ENCODE data around the gene DCT. TPM values are rescaled to one million over a fixed set of nuclear protein-coding genes. Genes with fewer than 3 reads are reported as not detected.

Gene DCT
- total RNA-seq, 1 donor from 2014 or later = not detected

DNA sequence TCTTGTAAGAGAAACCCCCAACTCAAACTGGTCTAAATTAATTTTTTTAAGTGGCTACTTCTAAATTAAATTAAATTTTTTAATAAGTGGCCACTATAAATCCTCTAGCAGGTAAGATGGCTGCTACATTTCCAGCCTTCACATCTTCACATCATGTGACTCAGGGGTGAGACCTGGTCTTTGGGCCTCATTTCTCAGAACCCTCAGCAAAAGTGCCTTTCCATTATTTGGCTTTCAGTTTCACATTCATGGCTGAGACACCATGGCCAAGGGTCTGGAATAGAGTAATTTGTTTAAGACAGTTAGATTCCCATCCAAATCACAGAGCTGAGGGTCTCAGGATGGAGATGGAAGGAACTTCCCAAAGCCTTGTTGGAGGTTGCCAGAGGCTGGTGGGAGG is 47.5 kb downstream of the DCT start:
- no peaks in the 10 kb centered on the region for H3K9me3 ChIP-seq (ENCODE audit: low read depth)
- peaks cover 11% of the 10 kb centered on the region for H3K4me1 ChIP-seq
- no peak for DNase-seq (ENCODE audit: low spot score)
- no peaks in the 10 kb centered on the region for H3K9me3 Mint-ChIP-seq
- no peak for TF ChIP-seq EZH2phosphoT487 (IDR thresholded peaks at IDR 0.05)
- no peaks in the 10 kb centered on the region for H3K36me3 ChIP-seq
- no peaks in the 10 kb centered on the region for H3K27me3 ChIP-seq
- H4K20me1 ChIP-seq (ENCODE audit: low read depth) = no peaks in the 10 kb centered on the region
- no peak overlapping the region for H3K9ac ChIP-seq
- H3K27me3 Mint-ChIP-seq (ENCODE audit: insufficient read depth, low read depth) = peaks cover 2% of the 10 kb centered on the region
- no peak overlapping the region for H2AFZ ChIP-seq (replicated peaks)
- peaks cover 16% of the 10 kb centered on the region for H3K4me1 Mint-ChIP-seq
- H3K4me3 Mint-ChIP-seq = no peak overlapping the region
- no peak overlapping the region for H3K27ac Mint-ChIP-seq
- H3K27ac ChIP-seq = no peak overlapping the region
- H3K4me2 ChIP-seq = no peak overlapping the region
- H3F3A ChIP-seq (ENCODE audit: low read depth) = no peaks in the 10 kb centered on the region
- H3K36me3 Mint-ChIP-seq = no peaks in the 10 kb centered on the region
- no peaks in the 10 kb centered on the region for H3K79me2 ChIP-seq (ENCODE audit: low read depth)
- no peak overlapping the region for H3K4me3 ChIP-seq

DNA sequence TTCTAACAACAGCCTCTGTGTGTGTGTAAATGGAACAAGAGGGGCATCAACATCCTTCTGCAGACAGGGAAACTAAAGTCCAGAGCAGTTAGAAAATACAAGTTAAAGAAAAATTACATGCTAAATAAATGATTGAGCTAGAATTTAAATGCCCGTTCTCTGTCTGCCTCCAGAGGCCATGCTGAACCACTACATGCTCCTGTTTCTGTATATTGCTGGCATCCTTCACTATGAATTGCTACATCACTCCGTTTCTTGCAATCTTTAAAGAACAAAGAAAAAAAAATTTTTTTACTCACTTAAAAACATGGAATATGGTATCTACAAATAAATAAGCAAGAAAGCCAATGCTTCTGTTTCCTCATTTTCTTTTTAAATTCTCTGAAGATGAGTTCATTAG is 47.9 kb downstream of the DCT start:
- TF ChIP-seq EZH2phosphoT487 (IDR thresholded peaks at IDR 0.05) = no peak
- TF ChIP-seq EZH2 (IDR thresholded peaks at IDR 0.05) = no peak
- TF ChIP-seq CTCF (IDR thresholded peaks at IDR 0.05) = no peak

GRCh38 chr13:94427313-94427953 is 52.0 kb downstream of the DCT start:
- Histone ChIP-seq H3K9me3 (ENCODE audit: low read depth) (no peaks in the 10 kb centered on the region), H4K20me1 (ENCODE audit: low read depth) (no peaks in the 10 kb centered on the region), H3K4me2 (no peak overlapping the region), H3K79me2 (ENCODE audit: low read depth) (no peaks in the 10 kb centered on the region), H3K27ac (no peak overlapping the region), H3K4me1 (peaks cover 8% of the 10 kb centered on the region), H3F3A (ENCODE audit: low read depth) (no peaks in the 10 kb centered on the region), H3K9ac (no peak overlapping the region), H2AFZ (replicated peaks) (no peak overlapping the region), H3K27me3 (no peaks in the 10 kb centered on the region), H3K36me3 (no peaks in the 10 kb centered on the region), H3K4me3 (no peak overlapping the region)
- TF ChIP-seq CTCF (IDR thresholded peaks at IDR 0.05) (no peak), EZH2phosphoT487 (IDR thresholded peaks at IDR 0.05) (no peak), EZH2 (IDR thresholded peaks at IDR 0.05) (no peak)
- DNase-seq (ENCODE audit: low spot score) = no peak
- Mint-ChIP-seq H3K4me3 (no peak overlapping the region), H3K27me3 (ENCODE audit: insufficient read depth, low read depth) (peaks cover 2% of the 10 kb centered on the region), H3K36me3 (no peaks in the 10 kb centered on the region), H3K9me3 (no peaks in the 10 kb centered on the region), H3K4me1 (peaks cover 3% of the 10 kb centered on the region), H3K27ac (no peak overlapping the region)

More for the DNA sequence above, 47.9 kb downstream of the DCT start:
- Mint-ChIP-seq H3K4me3 (no peak overlapping the region), H3K9me3 (no peaks in the 10 kb centered on the region), H3K36me3 (no peaks in the 10 kb centered on the region), H3K4me1 (peaks cover 16% of the 10 kb centered on the region), H3K27me3 (ENCODE audit: insufficient read depth, low read depth) (peaks cover 2% of the 10 kb centered on the region), H3K27ac (no peak overlapping the region)
- Histone ChIP-seq H3K27ac (no peak overlapping the region), H3F3A (ENCODE audit: low read depth) (no peaks in the 10 kb centered on the region), H3K36me3 (no peaks in the 10 kb centered on the region), H4K20me1 (ENCODE audit: low read depth) (no peaks in the 10 kb centered on the region), H2AFZ (replicated peaks) (no peak overlapping the region), H3K27me3 (no peaks in the 10 kb centered on the region), H3K4me1 (peaks cover 11% of the 10 kb centered on the region), H3K79me2 (ENCODE audit: low read depth) (no peaks in the 10 kb centered on the region), H3K9ac (no peak overlapping the region), H3K4me2 (no peak overlapping the region), H3K4me3 (no peak overlapping the region), H3K9me3 (ENCODE audit: low read depth) (no peaks in the 10 kb centered on the region)
- no peak for DNase-seq (ENCODE audit: low spot score)

GRCh38 chr13:94419925-94420305 is 59.6 kb downstream of the DCT start:
- H3K4me1 Mint-ChIP-seq = peaks cover 8% of the 10 kb centered on the region
- no peak for DNase-seq (ENCODE audit: low spot score)
- H3K27me3 ChIP-seq = no peaks in the 10 kb centered on the region
- no peaks in the 10 kb centered on the region for H3K36me3 ChIP-seq
- H3K4me1 ChIP-seq = peaks cover 15% of the 10 kb centered on the region
- no peak overlapping the region for H3K9ac ChIP-seq
- peaks cover 15% of the 10 kb centered on the region for H3F3A ChIP-seq (ENCODE audit: low read depth)
- TF ChIP-seq CTCF (IDR thresholded peaks at IDR 0.05) = no peak
- TF ChIP-seq EZH2 (IDR thresholded peaks at IDR 0.05) = no peak
- no peak for TF ChIP-seq EZH2phosphoT487 (IDR thresholded peaks at IDR 0.05)
- no peak overlapping the region for H3K4me3 Mint-ChIP-seq
- no peak overlapping the region for H3K27ac ChIP-seq
- H3K27me3 Mint-ChIP-seq (ENCODE audit: insufficient read depth, low read depth) = no peaks in the 10 kb centered on the region
- no peaks in the 10 kb centered on the region for H3K79me2 ChIP-seq (ENCODE audit: low read depth)
- H4K20me1 ChIP-seq (ENCODE audit: low read depth) = no peaks in the 10 kb centered on the region
- H3K4me3 ChIP-seq = no peak overlapping the region
- H3K9me3 ChIP-seq (ENCODE audit: low read depth) = peaks cover 3% of the 10 kb centered on the region
- no peak overlapping the region for H3K4me2 ChIP-seq
- H2AFZ ChIP-seq (replicated peaks) = no peak overlapping the region
- no peaks in the 10 kb centered on the region for H3K36me3 Mint-ChIP-seq
- no peak overlapping the region for H3K27ac Mint-ChIP-seq
- H3K9me3 Mint-ChIP-seq = peaks cover 8% of the 10 kb centered on the region

Data from neural progenitor cell (in vitro differentiated cells).